T1000 (cell line): ENCODE data around the gene ADSS2.
"Not testable (repeated sequence)": the region's sequence is repeated elsewhere in the genome, so short reads cannot be mapped to it uniquely, and the experiment has no call there.

ENCODE experiments used
- DNase-seq: peaks from one replicate; lab custom pipeline; 2025; ENCODE audit warnings: mixed read lengths; lab: John Stamatoyannopoulos, UW

ADSS2 gene

DNA sequence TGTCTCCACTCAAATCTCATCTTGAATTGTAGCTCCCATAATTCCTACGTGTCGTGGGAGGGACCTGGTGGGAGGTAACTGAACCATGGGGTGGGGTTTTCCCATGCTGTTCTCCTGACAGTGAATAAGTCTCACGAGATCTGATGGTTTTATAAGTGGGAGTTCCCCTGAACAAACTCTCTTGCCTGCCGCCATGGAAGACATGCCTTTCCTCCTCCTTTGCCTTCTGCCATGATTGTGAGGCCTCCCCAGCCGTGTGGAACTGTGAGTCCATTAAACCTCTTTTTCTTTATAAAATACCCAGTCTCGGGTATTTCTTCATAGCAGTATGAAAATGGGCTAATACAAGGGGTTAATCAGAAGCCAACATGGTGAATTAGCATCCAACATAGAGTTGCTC, 86.4 kb downstream of the ADSS2 start:
- DNase-seq = not testable (repeated sequence)

DNA sequence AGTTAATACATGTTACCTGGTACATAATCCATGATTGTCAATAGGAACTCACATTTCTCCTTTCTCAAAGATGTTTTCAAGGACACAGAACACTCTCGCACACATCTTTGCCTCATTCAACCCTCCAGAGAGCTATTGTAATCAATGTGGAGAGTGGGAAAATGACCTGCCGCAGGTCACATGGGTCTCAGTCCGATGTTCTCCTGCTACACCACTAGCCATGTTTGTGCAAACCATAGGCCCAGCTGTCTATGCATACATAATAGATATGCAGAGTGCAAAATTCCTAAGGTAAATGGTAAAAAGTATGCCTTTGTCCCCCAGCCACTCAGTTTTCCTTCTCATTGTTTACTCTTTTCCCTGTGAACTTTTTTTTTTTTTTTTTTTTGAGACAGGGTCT, 89.2 kb downstream of the ADSS2 start:
- no peak for DNase-seq

DNA sequence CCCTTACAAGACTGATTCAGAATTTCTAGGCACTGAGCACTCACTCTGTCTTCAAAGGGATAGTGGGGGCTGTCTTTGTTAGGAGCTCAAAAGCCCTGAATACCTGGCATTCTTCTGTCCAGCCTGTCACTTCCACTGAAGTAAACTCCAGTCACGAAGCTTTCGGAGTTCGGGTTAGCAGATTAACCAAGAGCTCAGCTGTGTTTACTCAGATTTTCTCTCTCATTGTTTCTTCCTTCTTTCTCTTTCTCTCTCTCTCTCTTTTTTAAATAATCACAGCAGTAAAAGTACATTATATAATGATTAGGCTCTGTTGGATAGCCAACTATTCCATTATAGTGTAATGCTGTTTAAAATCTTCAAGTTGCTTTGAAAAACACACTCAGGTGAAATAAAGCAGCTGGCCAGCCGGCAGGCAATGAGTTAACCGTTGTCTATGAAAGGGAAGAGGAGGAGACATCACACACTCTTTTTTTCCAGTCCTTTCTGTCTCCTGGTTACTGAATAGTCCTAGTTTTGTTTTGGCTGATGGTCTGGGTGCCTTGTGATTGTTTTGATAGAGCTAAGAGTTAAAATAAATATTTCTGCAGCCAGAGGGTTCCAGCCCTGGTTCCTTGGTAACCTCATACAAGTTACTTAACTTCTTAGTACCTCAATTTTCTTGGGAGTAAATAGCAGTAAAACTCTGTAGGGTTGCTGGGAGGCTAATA, 89.8 kb downstream of the ADSS2 start:
- no peak for DNase-seq
